Kidney (tissue), 14 donors: ENCODE measurements around the gene ZSWIM2. TPM values are rescaled to one million over a fixed set of nuclear protein-coding genes. Genes with fewer than 3 reads are reported as not detected.
"Not testable (repeated sequence)": the region's sequence is repeated elsewhere in the genome, so short reads cannot be mapped to it uniquely, and the experiment has no call there.

Experiments
- DNase-seq, 5 donors: peaks; one replicate each; pipeline ENCODE4 v3.0.0-alpha.2; 2013 to 2020
- FAIRE-seq: peaks from 2 replicates; lab custom pipeline; 2012; peaks lifted over from hg19 to GRCh38; lab: Jason Lieb, UNC
- H3K27ac ChIP-seq, 2 donors: one replicate each; pipeline ENCODE4 v1.7.0; 2013; ENCODE audit warnings: low read depth in 2 of 2, low read length in 2 of 2, inconsistent platforms in 1 of 2
- H3K27me3 ChIP-seq: one replicate; pipeline ENCODE4 v1.7.1; 2013; ENCODE audit warnings: low read length, inconsistent platforms; ENCODE audit not compliant: control insufficient read depth, insufficient read depth
- H3K36me3 ChIP-seq, 3 donors: one replicate each; pipeline versions ENCODE4 v1.7.0 to v1.7.1; 2013; ENCODE audit warnings: low read length in 3 of 3, control low read depth in 1 of 3, inconsistent platforms in 1 of 3; ENCODE audit not compliant: insufficient read depth in 3 of 3, control insufficient read depth in 2 of 3
- H3K4me1 ChIP-seq, 3 donors: one replicate each; pipeline versions ENCODE4 v1.7.0 to v1.7.1; 2013; ENCODE audit warnings: low read length in 3 of 3, inconsistent platforms in 1 of 3, low read depth in 1 of 3; ENCODE audit not compliant: control insufficient read depth in 2 of 3, insufficient read depth in 2 of 3
- H3K4me3 ChIP-seq, 3 donors: one replicate each; pipeline versions ENCODE4 v1.7.0 to v1.8.1; 2013; ENCODE audit warnings: low read length in 3 of 3, control low read depth in 1 of 3, inconsistent platforms in 1 of 3
- H3K9ac ChIP-seq, 3 donors: one replicate each; pipeline versions ENCODE4 v1.7.0 to v1.7.1; 2013; ENCODE audit warnings: low read length in 3 of 3, control low read depth in 1 of 3, inconsistent platforms in 1 of 3
- H3K9me3 ChIP-seq, 3 donors: one replicate each; pipeline versions ENCODE4 v1.7.0 to v1.7.1; 2013; ENCODE audit warnings: low read length in 3 of 3, control low read depth in 1 of 3, inconsistent platforms in 1 of 3; ENCODE audit not compliant: control insufficient read depth in 2 of 3, insufficient read depth in 1 of 3
- CTCF ChIP-seq: IDR thresholded peaks from 3 replicates; pipeline ENCODE4 v1.5.1; 2012; ENCODE audit warnings: mild to moderate bottlenecking, moderate library complexity, borderline replicate concordance; ENCODE audit not compliant: insufficient read depth; ENCODE audit errors: extremely low read depth
- intact Hi-C: fragments of 100-400 bp; cut with DNase I; formaldehyde crosslinking; loops from one replicate; pipeline ENCODE4 v1.11.1; 2022
- polyA plus RNA-seq: library from polyadenylated mRNA; stranded (reverse); fragments of 350-450 nt; fragmentation: Illumina TruSeq; extraction: RNeasy Lipid Tissue Mini Kit (QIAGEN cat#74804); gene quantifications from one replicate; pipeline ENCODE4 v1.2.3, GENCODE V29; 2014; ENCODE audit warnings: low read depth, low replicate concordance; ENCODE audit not compliant: insufficient read depth
- total RNA-seq: library from RNA; stranded (reverse); fragmentation: NEBNext Ultra II Directional; extraction: Animal tissue kit (Norgen Biotek cat#: 25700); gene quantifications from one replicate; pipeline ENCODE4 v1.2.1, GENCODE V29; 2021
- donor health status: control.
- donor health status: control.
- donor health status: control.
- donor health status: control.
- donor health status: control.
- donor health status: DM: yes; HTN: yes; CAD: no.
- donor health status: Normal renal cell carcinoma (clear cell type).

Gene ZSWIM2
- total and polyA plus RNA-seq, 2 donors from 2014 or later: not detected

DNA sequence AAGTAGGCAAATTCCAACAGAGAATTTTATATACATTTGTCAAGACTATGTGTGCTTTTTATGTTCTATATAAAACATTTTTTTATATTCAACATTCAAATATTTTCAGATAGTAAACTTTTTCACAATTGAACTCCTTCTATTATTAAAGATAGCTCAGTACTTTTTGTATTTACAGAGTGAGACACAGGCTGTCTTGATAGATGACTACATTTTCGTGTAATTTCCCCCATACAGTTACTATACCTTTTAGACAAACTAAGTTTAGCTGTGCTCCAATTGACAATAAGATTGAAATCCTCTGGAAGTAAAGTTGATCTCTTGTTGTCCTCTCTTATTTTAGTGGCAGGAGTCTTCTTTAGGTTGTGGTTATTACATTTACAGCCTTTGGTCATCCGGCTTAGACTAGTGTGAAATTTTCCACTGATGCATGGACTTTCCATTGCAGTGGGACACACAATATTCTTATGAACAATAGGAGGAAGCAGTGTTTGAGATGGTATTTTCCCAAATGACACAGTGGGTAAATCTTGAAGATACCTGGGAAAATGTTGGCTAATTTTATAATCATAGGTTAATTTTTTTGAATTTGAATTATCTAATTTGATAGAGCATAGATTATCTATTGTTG is 21.0 kb downstream of the ZSWIM2 start:
- no peak for DNase-seq
- Histone ChIP-seq H3K9ac (no peak overlapping the region), H3K27ac (no peak overlapping the region), H3K9me3 (no peaks in the 10 kb centered on the region), H3K4me1 (no peaks in the 10 kb centered on the region), H3K27me3 (no peaks in the 10 kb centered on the region), H3K36me3 (no peaks in the 10 kb centered on the region), H3K4me3 (no peak overlapping the region)
- FAIRE-seq: peak; percentile 60
- intact Hi-C loops: no loop called here
- no peak for TF ChIP-seq CTCF

- Histone ChIP-seq H3K27me3 (no peaks in the 10 kb centered on the region), H3K9ac (no peak overlapping the region), H3K4me1 (no peaks in the 10 kb centered on the region), H3K36me3 (no peaks in the 10 kb centered on the region), H3K4me3 (no peak overlapping the region), H3K27ac (no peak overlapping the region), H3K9me3 (no peaks in the 10 kb centered on the region)
- intact Hi-C loops: no loop called here
- no peak for FAIRE-seq
- no peak for DNase-seq
- no peak for TF ChIP-seq CTCF
Measured at GRCh38 chr2:186827411-186827810, 21.6 kb downstream of the ZSWIM2 start.

- Histone ChIP-seq H3K27ac (no peak overlapping the region), H3K9ac (no peak overlapping the region), H3K36me3 (no peaks in the 10 kb centered on the region), H3K4me1 (no peaks in the 10 kb centered on the region), H3K4me3 (no peak overlapping the region), H3K27me3 (no peaks in the 10 kb centered on the region), H3K9me3 (no peaks in the 10 kb centered on the region)
- DNase-seq: no peak
- no peak for TF ChIP-seq CTCF
- intact Hi-C loops: no loop called here
- no peak for FAIRE-seq
Measured at GRCh38 chr2:186822323-186822722, 26.6 kb downstream of the ZSWIM2 start.

DNA sequence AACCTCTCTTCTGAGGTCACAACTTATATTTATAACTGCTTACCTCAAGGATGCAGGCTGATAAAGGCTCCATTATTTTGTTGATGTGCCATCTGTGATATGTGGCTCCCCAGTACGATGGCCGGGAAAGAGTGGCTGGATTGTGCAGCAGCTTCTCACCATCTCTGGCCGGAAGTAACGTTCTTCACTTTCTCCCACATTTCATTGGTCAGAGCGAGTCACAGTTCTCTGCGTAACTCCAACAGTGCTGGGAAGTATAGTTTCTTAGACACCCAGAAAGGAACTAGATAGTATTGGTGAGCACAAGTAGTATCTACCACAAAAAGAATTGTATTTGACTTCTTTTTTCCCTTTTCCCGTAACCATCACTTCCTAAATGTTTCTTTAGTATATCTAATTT is 28.7 kb downstream of the ZSWIM2 start:
- Histone ChIP-seq H3K4me1 (no peaks in the 10 kb centered on the region), H3K9ac (no peak overlapping the region), H3K27me3 (no peaks in the 10 kb centered on the region), H3K4me3 (no peak overlapping the region), H3K27ac (no peak overlapping the region), H3K36me3 (no peaks in the 10 kb centered on the region), H3K9me3 (no peaks in the 10 kb centered on the region)
- FAIRE-seq (no peak), DNase-seq (no peak)
- intact Hi-C loops: no loop called here
- no peak for TF ChIP-seq CTCF

GRCh38 chr2:186811760-186812159 is 37.2 kb downstream of the ZSWIM2 start:
- H3K36me3 ChIP-seq, H3K27me3 ChIP-seq, H3K9me3 ChIP-seq, FAIRE-seq, H3K27ac ChIP-seq, H3K4me3 ChIP-seq, H3K9ac ChIP-seq, DNase-seq, H3K4me1 ChIP-seq, intact Hi-C loops: not testable (repeated sequence)
